ENCODE measurements around the gene DRC3.

DRC3 gene

DNA sequence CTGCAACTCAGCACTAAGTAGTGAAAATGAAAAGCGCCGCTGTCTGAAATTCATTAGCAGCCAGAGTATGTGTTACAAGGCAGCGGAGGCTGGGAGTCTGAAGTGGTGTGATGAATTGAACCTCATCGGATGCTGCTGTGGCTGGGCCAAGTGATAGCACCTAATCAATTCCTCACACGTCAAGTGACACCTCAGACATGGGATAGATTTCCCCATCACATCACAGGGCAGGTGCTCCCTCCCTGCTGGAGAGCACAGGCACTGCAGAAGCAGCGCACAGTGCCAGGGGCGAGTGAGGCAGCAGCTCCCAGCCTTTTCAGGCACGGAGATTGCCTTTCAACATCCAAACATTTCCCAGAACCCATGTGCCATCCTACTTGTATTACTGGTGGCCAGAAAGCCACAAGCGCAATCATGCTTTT, 32.2 kb downstream of the DRC3 start:
- DNase-seq (ENCODE audit: extremely low read depth, low read depth): no peak
- H3K4me3 ChIP-seq (replicated peaks; ENCODE audit: low read depth, low read length): no peak overlapping the region
- TF ChIP-seq, protein P1, sequence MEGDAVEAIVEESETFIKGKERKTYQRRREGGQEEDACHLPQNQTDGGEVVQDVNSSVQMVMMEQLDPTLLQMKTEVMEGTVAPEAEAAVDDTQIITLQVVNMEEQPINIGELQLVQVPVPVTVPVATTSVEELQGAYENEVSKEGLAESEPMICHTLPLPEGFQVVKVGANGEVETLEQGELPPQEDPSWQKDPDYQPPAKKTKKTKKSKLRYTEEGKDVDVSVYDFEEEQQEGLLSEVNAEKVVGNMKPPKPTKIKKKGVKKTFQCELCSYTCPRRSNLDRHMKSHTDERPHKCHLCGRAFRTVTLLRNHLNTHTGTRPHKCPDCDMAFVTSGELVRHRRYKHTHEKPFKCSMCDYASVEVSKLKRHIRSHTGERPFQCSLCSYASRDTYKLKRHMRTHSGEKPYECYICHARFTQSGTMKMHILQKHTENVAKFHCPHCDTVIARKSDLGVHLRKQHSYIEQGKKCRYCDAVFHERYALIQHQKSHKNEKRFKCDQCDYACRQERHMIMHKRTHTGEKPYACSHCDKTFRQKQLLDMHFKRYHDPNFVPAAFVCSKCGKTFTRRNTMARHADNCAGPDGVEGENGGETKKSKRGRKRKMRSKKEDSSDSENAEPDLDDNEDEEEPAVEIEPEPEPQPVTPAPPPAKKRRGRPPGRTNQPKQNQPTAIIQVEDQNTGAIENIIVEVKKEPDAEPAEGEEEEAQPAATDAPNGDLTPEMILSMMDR (IDR thresholded peaks at IDR 0.05; ENCODE audit: low read depth, low read length, missing control alignments): peak; percentile 12

DNA sequence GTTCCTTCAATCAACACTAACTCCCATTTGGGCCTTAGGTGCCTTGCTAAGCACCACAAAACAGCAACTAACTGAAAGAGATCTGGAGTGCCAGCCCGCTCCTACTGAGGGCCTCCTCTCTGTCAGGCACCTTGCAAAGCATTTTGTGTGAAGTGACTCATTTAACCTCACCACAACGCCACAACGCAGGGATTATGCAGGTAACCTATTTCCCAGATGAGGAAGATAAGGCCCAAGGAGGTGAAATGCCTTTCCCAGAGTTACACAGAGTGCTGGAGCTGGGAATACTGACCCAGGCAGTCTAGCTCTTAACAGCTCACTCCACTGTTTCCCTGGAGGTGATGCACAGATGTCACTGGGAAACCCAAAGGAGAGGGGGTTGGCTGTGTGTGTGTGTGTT, 32.8 kb downstream of the DRC3 start:
- TF ChIP-seq, protein P1 (IDR thresholded peaks at IDR 0.05; ENCODE audit: low read depth, low read length, missing control alignments): no peak
- H3K4me3 ChIP-seq (replicated peaks; ENCODE audit: low read depth, low read length): no peak overlapping the region
- DNase-seq (ENCODE audit: extremely low read depth, low read depth): no peak

DNA sequence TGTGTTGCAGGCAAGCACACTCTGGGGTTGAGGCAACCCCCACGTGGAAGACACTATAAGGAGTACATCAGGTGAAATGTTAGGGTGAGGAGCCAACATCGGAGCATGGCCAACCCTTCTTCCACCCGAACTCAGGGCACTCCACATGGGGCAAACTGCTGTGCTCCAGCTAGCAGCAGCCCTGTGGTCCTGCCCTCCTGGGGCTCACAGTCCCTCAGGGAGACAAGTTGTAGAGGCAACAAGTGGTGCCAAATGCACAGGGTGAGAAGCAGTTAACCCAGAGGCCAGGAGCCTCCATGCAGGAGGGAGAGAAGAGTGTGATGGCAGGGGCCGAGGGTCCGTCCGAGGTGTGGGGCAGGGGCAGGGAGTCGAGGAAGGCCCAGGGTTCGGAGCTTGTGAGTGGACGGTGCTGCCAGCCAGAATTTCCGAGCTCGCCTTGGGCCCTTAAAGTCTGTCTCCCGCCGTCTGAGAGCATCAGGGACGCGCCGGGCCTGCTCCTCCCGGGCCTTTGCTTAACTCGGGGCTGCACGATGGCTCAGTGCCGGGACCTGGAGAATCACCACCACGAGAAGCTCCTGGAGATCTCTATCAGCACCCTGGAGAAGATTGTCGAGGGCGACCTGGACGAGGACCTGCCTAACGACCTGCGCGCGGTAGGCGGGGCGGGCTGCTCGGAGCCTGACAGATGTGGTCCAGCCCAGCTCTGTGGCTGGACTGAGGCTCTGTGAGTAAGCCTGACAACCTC, 34.0 kb downstream of the DRC3 start:
- no peak for DNase-seq (ENCODE audit: extremely low read depth, low read depth)
- TF ChIP-seq, protein P1 (IDR thresholded peaks at IDR 0.05; ENCODE audit: low read depth, low read length, missing control alignments): no peak
- no peak overlapping the region for H3K4me3 ChIP-seq (replicated peaks; ENCODE audit: low read depth, low read length)

DNA sequence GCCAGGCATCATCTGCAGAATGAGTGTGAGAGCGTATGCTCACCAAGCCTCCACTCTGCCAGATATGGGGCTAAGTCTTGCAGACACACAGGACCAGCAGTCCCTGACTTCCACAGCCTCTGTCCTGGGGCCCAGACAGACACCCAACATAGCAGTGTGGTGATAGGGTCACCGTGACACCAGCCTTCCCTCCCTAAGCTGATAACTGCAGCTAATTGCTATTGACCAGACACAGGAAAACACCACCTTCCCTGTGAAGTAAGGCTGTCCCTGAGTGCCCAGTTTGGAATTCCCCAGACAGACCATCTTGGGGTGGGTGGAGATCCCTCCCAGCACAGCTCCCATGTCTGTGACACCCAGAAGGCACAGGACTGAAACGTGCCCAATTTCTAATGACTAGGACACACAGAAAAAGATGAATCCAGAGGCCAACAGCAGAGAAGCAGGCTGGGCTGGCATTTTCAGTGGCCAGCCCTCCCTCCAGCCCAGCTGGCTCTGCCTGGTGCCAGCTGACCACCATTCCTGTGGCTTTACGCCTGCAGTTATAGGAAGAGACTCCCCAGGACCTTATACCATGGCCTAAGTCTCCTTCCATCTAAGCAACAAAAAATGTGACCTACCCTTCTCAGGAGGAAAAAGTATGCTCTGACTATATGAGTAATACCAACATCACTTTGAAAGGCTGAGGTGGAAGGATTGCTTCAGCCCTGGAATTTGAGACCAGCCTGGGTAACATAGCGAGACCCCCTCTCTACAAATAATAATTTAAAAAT, 36.0 kb downstream of the DRC3 start:
- no peak overlapping the region for H3K4me3 ChIP-seq (replicated peaks; ENCODE audit: low read depth, low read length)
- TF ChIP-seq, protein P1 (IDR thresholded peaks at IDR 0.05; ENCODE audit: low read depth, low read length, missing control alignments): no peak
- DNase-seq (ENCODE audit: extremely low read depth, low read depth): no peak

DNA sequence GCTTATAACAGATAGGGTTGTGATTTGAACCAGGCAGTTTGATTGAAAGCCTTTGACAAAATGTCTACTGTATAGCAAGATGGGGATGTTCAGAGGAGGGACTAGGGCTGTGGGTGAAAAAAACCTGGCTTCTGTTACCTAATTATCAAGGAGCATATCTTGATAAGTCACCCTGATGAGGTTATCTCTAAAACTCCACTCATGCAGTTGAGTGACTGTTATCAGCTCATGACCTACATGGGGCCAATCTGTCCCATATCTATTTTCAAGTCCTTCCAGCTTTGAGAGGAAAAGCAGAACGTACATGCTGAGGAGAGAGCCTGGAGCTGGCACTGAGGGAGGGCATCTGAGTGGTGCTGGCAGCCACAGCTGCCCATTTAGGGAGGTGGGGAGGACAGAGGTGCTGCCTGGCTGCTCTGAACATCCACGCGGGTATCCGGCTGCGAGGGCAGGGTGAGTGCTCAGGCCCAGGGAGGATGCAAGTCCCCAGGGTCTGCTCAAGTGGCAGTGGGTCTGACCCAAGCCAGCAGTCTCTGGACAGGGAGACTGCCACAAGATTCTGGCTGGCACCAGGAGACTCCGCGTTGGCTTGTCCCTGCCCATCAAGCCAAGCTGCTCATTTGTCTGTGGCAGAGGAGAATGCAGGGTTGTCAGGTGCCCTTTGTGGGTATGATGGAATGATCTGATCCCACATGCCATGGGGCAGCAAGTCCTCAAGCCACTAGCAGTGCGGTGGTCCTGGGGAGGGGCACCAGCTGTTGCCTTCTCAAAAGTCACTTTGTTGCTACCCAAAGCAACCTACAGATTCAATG, 37.2 kb downstream of the DRC3 start:
- TF ChIP-seq, protein P1 (IDR thresholded peaks at IDR 0.05; ENCODE audit: low read depth, low read length, missing control alignments): no peak

DNA sequence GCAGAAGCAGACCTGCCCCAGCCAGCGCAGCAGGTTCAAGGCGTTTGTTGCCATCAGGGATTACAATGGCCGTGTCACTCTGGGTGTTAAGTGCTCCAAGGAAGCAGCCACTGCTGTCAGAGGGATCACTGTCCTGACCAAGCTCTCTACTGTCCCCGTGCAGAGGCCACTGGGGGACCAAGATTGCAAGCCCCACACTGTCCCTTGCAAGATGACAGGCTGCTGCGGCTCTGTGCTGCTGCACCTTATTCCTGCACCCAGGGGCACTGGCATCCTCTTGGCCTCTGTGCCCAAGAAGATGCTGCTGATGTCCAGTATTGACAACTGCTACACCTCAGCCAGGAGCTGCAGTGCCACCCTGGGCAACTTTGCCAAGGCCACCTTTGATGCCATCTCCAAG, 38.6 kb downstream of the DRC3 start:
- H3K4me3 ChIP-seq (replicated peaks; ENCODE audit: low read depth, low read length): no peak overlapping the region
- no peak for DNase-seq (ENCODE audit: extremely low read depth, low read depth)
- TF ChIP-seq, protein P1 (IDR thresholded peaks at IDR 0.05; ENCODE audit: low read depth, low read length, missing control alignments): no peak

More for the DNA sequence above, 37.2 kb downstream of the DRC3 start:
- H3K4me3 ChIP-seq (replicated peaks; ENCODE audit: low read depth, low read length): no peak overlapping the region
- no peak for DNase-seq (ENCODE audit: extremely low read depth, low read depth)
